HL-60 (cell line): ENCODE measurements around the gene OSBPL8.
A peak's percentile ranks its signal among the peaks of the same experiment; 100 is the strongest.

Experiments
- DNase-seq, 2 experiments: peaks; one replicate each; pipeline ENCODE4 v3.0.0-alpha.2; 2010 to 2020; ENCODE audit warnings: low read depth in 1 of 2, low spot score in 1 of 2
- H3K27ac ChIP-seq: fragments of 250-450 bp; sonication (Bioruptor Pico); replicated peaks from 2 replicates; pipeline ENCODE4 v1.5.1; 2020; ENCODE audit warnings: mild to moderate bottlenecking, moderate library complexity
- H3K27me3 ChIP-seq: fragments of 250-450 bp; sonication (Bioruptor Pico); 2 replicates; pipeline ENCODE4 v1.5.1; 2021; ENCODE audit warnings: mild to moderate bottlenecking, moderate library complexity; ENCODE audit not compliant: insufficient read depth, poor library complexity, severe bottlenecking
- H3K4me3 ChIP-seq: replicated peaks from 2 replicates; pipeline ENCODE4 v1.5.1; 2011; ENCODE audit warnings: mild to moderate bottlenecking, control low read depth, low read length; ENCODE audit not compliant: insufficient read depth
- GABPA ChIP-seq: IDR thresholded peaks from 2 replicates; pipeline ENCODE4 v1.6.1; 2012; ENCODE audit warnings: low read depth
- POLR2AphosphoS5 ChIP-seq: IDR thresholded peaks from 2 replicates; pipeline ENCODE4 v1.6.1; 2012; ENCODE audit warnings: low read depth
- SPI1 ChIP-seq: IDR thresholded peaks from 2 replicates; pipeline ENCODE4 v1.6.1; 2012; ENCODE audit warnings: low read depth, mild to moderate bottlenecking, borderline replicate concordance
- TF ChIP-seq, protein P1 (sequence below): IDR thresholded peaks from 2 replicates; pipeline ENCODE4 v1.6.1; 2012; ENCODE audit warnings: low read depth; ENCODE audit not compliant: insufficient replicate concordance
- TF ChIP-seq, protein P2 (sequence below): IDR thresholded peaks from one replicate; pipeline ENCODE4 v1.5.1; 2011; ENCODE audit warnings: low read length, control low read depth, inconsistent platforms; ENCODE audit not compliant: insufficient read depth

Gene OSBPL8

DNA sequence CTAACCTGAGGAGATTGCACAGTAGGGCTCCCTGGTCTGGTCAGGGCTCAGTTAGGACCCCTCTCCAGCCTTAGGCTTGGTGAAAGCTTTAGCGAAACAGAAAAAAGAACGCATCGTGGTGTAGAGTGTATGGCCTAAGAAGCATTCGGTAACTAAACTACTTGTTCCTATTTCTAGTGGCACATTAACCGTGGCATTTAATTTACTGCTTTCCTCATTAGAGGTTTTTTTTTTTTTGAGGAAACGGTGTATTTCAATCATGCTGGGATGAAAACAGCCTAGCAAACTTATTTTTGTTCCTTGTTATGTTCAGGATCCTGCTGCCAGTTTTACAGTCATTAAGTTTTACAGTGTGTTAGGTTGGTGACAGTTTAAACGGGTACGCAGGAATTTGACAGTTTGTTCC is 518 bp upstream of the OSBPL8 start:
- H3K4me3 ChIP-seq: peak overlapping the region; percentile 96
- no peaks in the 10 kb centered on the region for H3K27me3 ChIP-seq
- no peak for DNase-seq
- peak overlapping the region; percentile 97 for H3K27ac ChIP-seq
- TF ChIP-seq POLR2AphosphoS5 (no peak), GABPA (no peak), SPI1 (no peak)
- TF ChIP-seq, protein P1, sequence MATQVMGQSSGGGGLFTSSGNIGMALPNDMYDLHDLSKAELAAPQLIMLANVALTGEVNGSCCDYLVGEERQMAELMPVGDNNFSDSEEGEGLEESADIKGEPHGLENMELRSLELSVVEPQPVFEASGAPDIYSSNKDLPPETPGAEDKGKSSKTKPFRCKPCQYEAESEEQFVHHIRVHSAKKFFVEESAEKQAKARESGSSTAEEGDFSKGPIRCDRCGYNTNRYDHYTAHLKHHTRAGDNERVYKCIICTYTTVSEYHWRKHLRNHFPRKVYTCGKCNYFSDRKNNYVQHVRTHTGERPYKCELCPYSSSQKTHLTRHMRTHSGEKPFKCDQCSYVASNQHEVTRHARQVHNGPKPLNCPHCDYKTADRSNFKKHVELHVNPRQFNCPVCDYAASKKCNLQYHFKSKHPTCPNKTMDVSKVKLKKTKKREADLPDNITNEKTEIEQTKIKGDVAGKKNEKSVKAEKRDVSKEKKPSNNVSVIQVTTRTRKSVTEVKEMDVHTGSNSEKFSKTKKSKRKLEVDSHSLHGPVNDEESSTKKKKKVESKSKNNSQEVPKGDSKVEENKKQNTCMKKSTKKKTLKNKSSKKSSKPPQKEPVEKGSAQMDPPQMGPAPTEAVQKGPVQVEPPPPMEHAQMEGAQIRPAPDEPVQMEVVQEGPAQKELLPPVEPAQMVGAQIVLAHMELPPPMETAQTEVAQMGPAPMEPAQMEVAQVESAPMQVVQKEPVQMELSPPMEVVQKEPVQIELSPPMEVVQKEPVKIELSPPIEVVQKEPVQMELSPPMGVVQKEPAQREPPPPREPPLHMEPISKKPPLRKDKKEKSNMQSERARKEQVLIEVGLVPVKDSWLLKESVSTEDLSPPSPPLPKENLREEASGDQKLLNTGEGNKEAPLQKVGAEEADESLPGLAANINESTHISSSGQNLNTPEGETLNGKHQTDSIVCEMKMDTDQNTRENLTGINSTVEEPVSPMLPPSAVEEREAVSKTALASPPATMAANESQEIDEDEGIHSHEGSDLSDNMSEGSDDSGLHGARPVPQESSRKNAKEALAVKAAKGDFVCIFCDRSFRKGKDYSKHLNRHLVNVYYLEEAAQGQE: no peak

DNA sequence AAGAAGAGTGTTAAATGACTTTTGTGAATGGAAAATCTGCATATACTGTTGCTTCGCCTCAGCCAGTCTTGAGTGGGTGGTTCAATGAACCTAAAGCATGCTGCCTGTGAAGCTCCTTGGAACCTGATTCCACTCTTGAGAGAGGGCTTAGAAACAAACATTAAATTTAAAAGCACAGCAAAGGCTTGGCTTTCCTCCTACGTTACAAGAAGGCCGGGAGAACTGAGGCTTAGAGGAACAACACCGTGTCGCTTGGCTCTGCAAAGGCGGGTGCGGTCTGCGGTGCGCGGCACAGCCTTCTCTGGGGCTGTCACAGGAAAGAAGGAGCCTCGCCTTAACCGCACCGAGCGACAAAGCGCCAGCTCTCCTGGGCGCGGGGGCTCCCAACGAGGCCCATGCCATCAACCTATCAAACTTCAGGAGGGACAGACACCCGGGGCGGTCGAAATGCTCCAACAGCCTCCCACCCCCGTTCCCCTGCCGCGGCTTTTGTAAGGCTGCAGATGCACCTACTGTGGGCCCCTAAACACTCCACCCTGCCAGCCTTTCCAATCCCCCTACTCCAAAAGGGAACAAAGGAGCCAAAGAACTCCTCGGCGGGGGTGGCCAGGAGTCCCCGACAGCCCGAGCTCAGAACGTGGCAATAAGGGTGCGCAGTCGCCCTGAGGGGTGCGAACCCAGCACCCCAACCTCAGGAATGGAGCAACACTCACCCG is 729 bp downstream of the OSBPL8 start:
- TF ChIP-seq, protein P2, sequence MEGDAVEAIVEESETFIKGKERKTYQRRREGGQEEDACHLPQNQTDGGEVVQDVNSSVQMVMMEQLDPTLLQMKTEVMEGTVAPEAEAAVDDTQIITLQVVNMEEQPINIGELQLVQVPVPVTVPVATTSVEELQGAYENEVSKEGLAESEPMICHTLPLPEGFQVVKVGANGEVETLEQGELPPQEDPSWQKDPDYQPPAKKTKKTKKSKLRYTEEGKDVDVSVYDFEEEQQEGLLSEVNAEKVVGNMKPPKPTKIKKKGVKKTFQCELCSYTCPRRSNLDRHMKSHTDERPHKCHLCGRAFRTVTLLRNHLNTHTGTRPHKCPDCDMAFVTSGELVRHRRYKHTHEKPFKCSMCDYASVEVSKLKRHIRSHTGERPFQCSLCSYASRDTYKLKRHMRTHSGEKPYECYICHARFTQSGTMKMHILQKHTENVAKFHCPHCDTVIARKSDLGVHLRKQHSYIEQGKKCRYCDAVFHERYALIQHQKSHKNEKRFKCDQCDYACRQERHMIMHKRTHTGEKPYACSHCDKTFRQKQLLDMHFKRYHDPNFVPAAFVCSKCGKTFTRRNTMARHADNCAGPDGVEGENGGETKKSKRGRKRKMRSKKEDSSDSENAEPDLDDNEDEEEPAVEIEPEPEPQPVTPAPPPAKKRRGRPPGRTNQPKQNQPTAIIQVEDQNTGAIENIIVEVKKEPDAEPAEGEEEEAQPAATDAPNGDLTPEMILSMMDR: no peak
- peak; percentile 33; the same call in 1 of the 2 replicates for TF ChIP-seq POLR2AphosphoS5
- TF ChIP-seq, protein P1: no peak
- peak overlapping the region; percentile 97 for H3K27ac ChIP-seq
- H3K27me3 ChIP-seq: no peaks in the 10 kb centered on the region
- H3K4me3 ChIP-seq: peak overlapping the region; percentile 96
- DNase-seq: peak; percentile 36 to 92

DNA sequence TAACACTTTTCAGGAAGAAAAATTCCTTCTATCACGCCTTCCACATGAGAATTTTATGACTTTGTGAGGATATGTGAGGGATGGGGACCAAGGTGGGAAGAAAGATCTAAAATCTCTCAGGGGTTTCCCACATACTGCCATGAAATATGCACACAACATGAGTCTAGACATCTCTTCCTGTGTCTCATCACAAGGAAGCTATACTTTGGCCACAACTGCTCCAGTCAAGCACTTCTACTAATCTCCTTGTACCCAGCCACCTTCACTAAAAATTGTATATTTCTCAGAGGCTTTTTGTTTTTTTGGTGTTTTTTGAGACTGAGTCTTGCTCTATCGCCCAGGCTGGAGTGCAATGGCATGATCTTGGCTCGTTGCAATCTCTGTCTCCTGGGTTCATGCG is 3.2 kb downstream of the OSBPL8 start:
- TF ChIP-seq, protein P2: no peak
- TF ChIP-seq, protein P1: no peak
- TF ChIP-seq POLR2AphosphoS5 (no peak), GABPA (no peak), SPI1 (no peak)
- Histone ChIP-seq H3K27me3 (no peaks in the 10 kb centered on the region), H3K4me3 (no peak overlapping the region), H3K27ac (no peak overlapping the region)
- no peak for DNase-seq
